Glutamatergic neuron (in vitro differentiated cells): Measurements from ENCODE around the gene SHANK2. TPM values are rescaled to one million over a fixed set of nuclear protein-coding genes. Genes with fewer than 3 reads are reported as not detected.

Experiments
- DNase-seq: peaks from one replicate; pipeline ENCODE4 v3.0.0; 2022
- H3K27ac Mint-ChIP-seq: one replicate; pipeline ENCODE4 v1.8.0; 2020; ENCODE audit warnings: mild to moderate bottlenecking, mixed read lengths, inconsistent platforms; ENCODE audit not compliant: unreplicated experiment
- H3K27me3 Mint-ChIP-seq: one replicate; pipeline ENCODE4 v1.8.0; 2020; ENCODE audit warnings: mild to moderate bottlenecking, moderate library complexity, mixed read lengths, inconsistent platforms; ENCODE audit not compliant: unreplicated experiment
- H3K36me3 Mint-ChIP-seq: one replicate; pipeline ENCODE4 v1.8.0; 2020; ENCODE audit warnings: mild to moderate bottlenecking, mixed read lengths, inconsistent platforms; ENCODE audit not compliant: unreplicated experiment
- H3K4me1 Mint-ChIP-seq: one replicate; pipeline ENCODE4 v1.8.0; 2020; ENCODE audit warnings: mild to moderate bottlenecking, low read depth, mixed read lengths, inconsistent platforms; ENCODE audit not compliant: unreplicated experiment
- H3K4me3 Mint-ChIP-seq: one replicate; pipeline ENCODE4 v1.8.0; 2020; ENCODE audit warnings: mild to moderate bottlenecking, mixed read lengths, inconsistent platforms; ENCODE audit not compliant: unreplicated experiment
- H3K9me3 Mint-ChIP-seq: one replicate; pipeline ENCODE4 v1.8.0; 2020; ENCODE audit warnings: mild to moderate bottlenecking, moderate library complexity, mixed read lengths, inconsistent platforms; ENCODE audit not compliant: unreplicated experiment
- CTCF ChIP-seq: fragments of 200-600 bp; sonication (generic); IDR thresholded peaks from one replicate; pipeline ENCODE4 v1.5.0; 2021; ENCODE audit not compliant: partially characterized antibody, unreplicated experiment
- total RNA-seq: library from RNA; stranded (reverse); fragmentation: NEBNext Ultra II Directional; extraction: Animal tissue kit (Norgen Biotek cat#: 25700); gene quantifications from one replicate; pipeline ENCODE4 v1.2.1, GENCODE V29; 2021; ENCODE audit not compliant: unreplicated experiment

The SHANK2 gene
- total RNA-seq, 1 donor from 2014 or later, result 23.0 TPM

GRCh38 chr11:71232364-71232763, 20.0 kb downstream of the SHANK2 start:
- no peaks in the 10 kb centered on the region for H3K4me1 Mint-ChIP-seq
- no peak overlapping the region for H3K27ac Mint-ChIP-seq
- peaks cover 9% of the 10 kb centered on the region for H3K36me3 Mint-ChIP-seq
- H3K4me3 Mint-ChIP-seq, result no peak overlapping the region
- peaks cover 3% of the 10 kb centered on the region for H3K27me3 Mint-ChIP-seq
- peaks cover 1% of the 10 kb centered on the region for H3K9me3 Mint-ChIP-seq
- DNase-seq, result no peak
- no peak for TF ChIP-seq CTCF

- Mint-ChIP-seq H3K27ac (no peak overlapping the region), H3K27me3 (no peaks in the 10 kb centered on the region), H3K36me3 (peaks cover 20% of the 10 kb centered on the region), H3K4me3 (no peak overlapping the region), H3K4me1 (no peaks in the 10 kb centered on the region), H3K9me3 (peaks cover 4% of the 10 kb centered on the region)
- DNase-seq, result no peak
- no peak for TF ChIP-seq CTCF
Observed at GRCh38 chr11:71228961-71229360, 23.4 kb downstream of the SHANK2 start.

GRCh38 chr11:71227058-71227659, 25.2 kb downstream of the SHANK2 start:
- H3K36me3 Mint-ChIP-seq, result peaks cover 23% of the 10 kb centered on the region
- peaks cover 3% of the 10 kb centered on the region for H3K4me1 Mint-ChIP-seq

GRCh38 chr11:71223671-71224660, 28.4 kb downstream of the SHANK2 start:
- no peak for DNase-seq
- TF ChIP-seq CTCF, result no peak
- H3K36me3 Mint-ChIP-seq, result peaks cover 23% of the 10 kb centered on the region
- no peak overlapping the region for H3K4me3 Mint-ChIP-seq
- H3K27me3 Mint-ChIP-seq, result peaks cover 5% of the 10 kb centered on the region
- H3K4me1 Mint-ChIP-seq, result peaks cover 4% of the 10 kb centered on the region
- H3K27ac Mint-ChIP-seq, result no peak overlapping the region
- H3K9me3 Mint-ChIP-seq, result peaks cover 5% of the 10 kb centered on the region

More at GRCh38 chr11:71227058-71227659, 25.2 kb downstream of the SHANK2 start:
- TF ChIP-seq CTCF, result no peak
- no peak for DNase-seq
- Mint-ChIP-seq H3K27me3 (peaks cover 2% of the 10 kb centered on the region), H3K9me3 (peaks cover 2% of the 10 kb centered on the region), H3K27ac (no peak overlapping the region), H3K4me3 (no peak overlapping the region)

- Mint-ChIP-seq H3K27ac (no peak overlapping the region), H3K4me3 (no peak overlapping the region)
Observed at GRCh38 chr11:71223081-71223405, 29.3 kb downstream of the SHANK2 start.

More at GRCh38 chr11:71223081-71223405, 29.3 kb downstream of the SHANK2 start:
- Mint-ChIP-seq H3K36me3 (peaks cover 21% of the 10 kb centered on the region), H3K27me3 (peaks cover 5% of the 10 kb centered on the region), H3K4me1 (peaks cover 4% of the 10 kb centered on the region), H3K9me3 (peaks cover 5% of the 10 kb centered on the region)
- TF ChIP-seq CTCF, result no peak
- no peak for DNase-seq
